ENCODE measurements around the gene LY6G5C.

LY6G5C gene

DNA sequence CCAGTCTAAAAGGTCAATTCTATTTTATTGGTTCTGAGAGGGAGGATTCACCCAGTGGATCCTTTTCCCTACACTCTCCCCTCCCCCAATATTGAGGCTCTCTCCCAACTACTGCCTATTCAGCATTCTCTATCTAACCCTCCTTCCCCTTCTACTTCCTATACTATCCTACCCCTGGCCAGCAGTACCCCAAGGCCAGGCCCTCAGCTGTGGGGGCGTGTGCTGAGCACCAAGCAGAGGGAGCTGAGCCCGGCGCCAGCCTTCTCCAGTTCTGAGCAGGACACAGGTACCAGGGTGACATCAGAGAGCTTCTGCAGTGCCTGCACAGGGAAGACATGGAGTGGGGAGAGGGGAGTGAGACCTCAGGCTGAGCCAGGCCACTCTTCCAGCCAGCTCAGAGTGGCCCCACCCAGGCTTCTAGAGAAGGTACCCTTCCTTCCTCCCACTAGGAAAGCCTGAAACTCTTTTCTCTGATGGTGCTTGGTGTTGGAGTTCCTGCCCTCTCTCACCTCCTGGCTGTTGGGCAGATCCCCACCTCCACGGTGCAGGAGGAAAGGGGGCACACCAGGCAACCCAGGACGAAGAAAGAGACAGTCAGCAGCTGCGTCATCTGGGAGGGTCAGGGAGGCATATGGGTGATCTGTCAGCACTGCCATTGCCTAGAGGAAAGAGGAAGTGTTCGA is 46.3 kb upstream of the LY6G5C start:
- TF ChIP-seq ZNF384 (IDR thresholded peaks at IDR 0.05) (no peak), TARDBP (IDR thresholded peaks at IDR 0.05) (no peak), SUZ12 (IDR thresholded peaks at IDR 0.05) (no peak), CTBP1 (IDR thresholded peaks at IDR 0.05; ENCODE audit: borderline replicate concordance) (no peak), ARNT (IDR thresholded peaks at IDR 0.05) (no peak), L3MBTL2 (conservative IDR thresholded peaks at IDR 0.05) (no peak), FOXK2 (IDR thresholded peaks at IDR 0.05) (no peak)
- POLR2A ChIA-PET: interaction anchor here (1.2 to 4.2 kb wide), 3 partner anchors 12 to 103 kb away, joined by 3 to 40 read pairs (median 4); partner anchors contain the start of gene MSH5
- CTCF ChIA-PET: no interaction called here
- no peak for DNase-seq (ENCODE audit: extremely low spot score)

DNA sequence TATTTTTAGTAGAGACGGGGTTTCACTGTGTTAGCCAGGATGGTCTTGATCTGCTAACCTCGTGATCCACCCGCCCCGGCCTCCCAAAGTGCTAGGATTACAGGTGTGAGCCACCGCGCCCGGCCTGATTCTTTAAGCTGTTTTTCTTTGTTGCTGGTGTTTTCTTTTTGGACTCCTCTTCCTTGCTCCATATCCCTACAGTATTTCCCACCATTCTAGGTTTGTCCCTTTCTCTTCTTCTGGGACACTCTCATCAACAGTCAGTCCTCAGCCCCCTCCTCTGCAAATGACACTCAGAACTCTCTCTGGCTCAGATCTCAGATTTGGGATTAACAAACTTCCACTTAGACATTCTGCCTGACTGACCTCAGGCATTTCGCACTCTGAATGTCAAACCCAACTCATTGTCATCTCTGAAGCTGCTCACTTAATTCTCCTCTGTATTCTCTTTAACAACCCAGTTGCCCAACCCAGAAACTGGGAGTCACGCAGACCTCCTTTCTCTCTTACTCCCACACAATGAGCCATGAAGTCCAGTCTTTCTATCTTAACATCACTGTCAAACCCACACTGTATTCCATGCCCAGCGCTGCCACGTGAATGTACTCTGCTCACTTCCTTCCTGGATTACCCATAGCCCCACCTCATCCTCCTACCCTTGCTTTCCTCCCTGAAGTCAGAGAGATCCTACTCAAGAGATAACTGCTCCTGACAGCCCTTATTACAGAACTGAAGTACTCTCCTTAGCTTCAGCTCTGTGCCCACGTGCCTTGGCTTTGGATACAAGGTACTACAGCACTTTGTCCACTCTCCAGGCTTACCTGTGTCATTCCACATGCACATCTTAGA is 44.9 kb upstream of the LY6G5C start:
- ChIA-PET POLR2A (interaction anchor here (0.8 to 1.5 kb wide), 6 partner anchors 11 to 28 kb away, joined by 3 to 6 read pairs (median 3); partner anchors contain the start of genes ABHD16A, CLIC1 and MSH5), CTCF (no interaction called here)
- TF ChIP-seq CTBP1 (IDR thresholded peaks at IDR 0.05; ENCODE audit: borderline replicate concordance) (no peak), L3MBTL2 (conservative IDR thresholded peaks at IDR 0.05) (no peak), HDGF (IDR thresholded peaks at IDR 0.05; ENCODE audit: borderline replicate concordance) (no peak), ZNF384 (IDR thresholded peaks at IDR 0.05) (no peak), ARNT (IDR thresholded peaks at IDR 0.05) (no peak), PKNOX1 (IDR thresholded peaks at IDR 0.05) (no peak), SP1 (IDR thresholded peaks at IDR 0.05) (no peak), NFRKB (IDR thresholded peaks at IDR 0.05) (no peak), ELF4 (IDR thresholded peaks at IDR 0.05) (no peak), SUZ12 (IDR thresholded peaks at IDR 0.05) (no peak), FOXK2 (IDR thresholded peaks at IDR 0.05) (no peak)
- no peak for DNase-seq (ENCODE audit: extremely low spot score)

DNA sequence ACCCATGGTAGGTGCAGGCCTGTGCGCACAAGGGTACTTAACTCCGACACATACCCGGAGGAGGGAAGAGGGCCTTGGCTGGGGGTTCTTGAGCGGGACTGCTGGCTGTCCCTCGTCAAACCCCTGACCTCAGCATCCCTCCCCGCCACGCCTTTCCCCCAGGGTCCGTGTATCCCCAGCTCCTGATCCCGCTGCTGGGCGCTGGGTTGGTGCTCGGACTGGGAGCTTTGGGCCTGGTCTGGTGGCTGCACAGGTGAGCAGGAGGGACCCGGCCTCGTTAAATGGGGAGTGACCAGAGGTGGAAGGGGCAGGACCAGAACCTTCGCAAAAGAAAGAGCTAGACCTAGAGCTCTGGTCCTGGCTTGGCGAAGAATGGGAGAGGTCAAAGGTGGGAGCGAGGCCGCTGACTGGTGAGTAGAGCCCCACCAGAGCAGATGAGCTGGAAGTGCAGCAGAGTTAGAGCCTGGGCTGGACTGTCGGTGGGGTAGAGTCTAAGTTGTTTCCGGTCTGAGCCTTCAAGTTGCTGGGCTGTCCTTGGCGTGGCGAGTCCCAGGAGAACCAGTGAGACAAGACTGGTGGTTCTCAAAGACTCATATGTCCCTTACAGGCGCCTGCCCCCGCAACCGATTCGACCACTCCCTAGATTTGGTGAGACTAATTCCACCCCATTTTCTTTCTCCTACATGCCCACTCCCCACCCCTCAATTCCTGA is 43.3 kb upstream of the LY6G5C start:
- CTCF ChIA-PET: interaction anchor here (0.5 kb wide), 1 partner anchor 183 kb away, joined by 3 read pairs; no protein-coding TSS in a partner anchor
- no peak for DNase-seq (ENCODE audit: extremely low spot score)
- no peak for TF ChIP-seq HDGF (IDR thresholded peaks at IDR 0.05; ENCODE audit: borderline replicate concordance)
- TF ChIP-seq ELF4 (IDR thresholded peaks at IDR 0.05): no peak
- no peak for TF ChIP-seq FOXK2 (IDR thresholded peaks at IDR 0.05)
- TF ChIP-seq TARDBP (IDR thresholded peaks at IDR 0.05): no peak
- TF ChIP-seq BHLHE40 (IDR thresholded peaks at IDR 0.05; ENCODE audit: borderline replicate concordance): no peak
- TF ChIP-seq FOXM1 (IDR thresholded peaks at IDR 0.05; ENCODE audit: borderline replicate concordance): no peak
- no peak for TF ChIP-seq PKNOX1 (IDR thresholded peaks at IDR 0.05)
- no peak for TF ChIP-seq SP1 (IDR thresholded peaks at IDR 0.05)
- TF ChIP-seq L3MBTL2 (conservative IDR thresholded peaks at IDR 0.05): no peak
- TF ChIP-seq ARNT (IDR thresholded peaks at IDR 0.05): no peak
- no peak for TF ChIP-seq FOXA1 (IDR thresholded peaks at IDR 0.05)
- TF ChIP-seq CTBP1 (IDR thresholded peaks at IDR 0.05; ENCODE audit: borderline replicate concordance): no peak
- no peak for TF ChIP-seq NFRKB (IDR thresholded peaks at IDR 0.05)
- POLR2A ChIA-PET: interaction anchor here (0.7 to 1.5 kb wide), 5 partner anchors 9 to 113 kb away, joined by 3 to 6 read pairs (median 5); partner anchors contain the start of genes ABHD16A and LY6G6D

GRCh38 chr6:31723245-31723979 is 42.5 kb upstream of the LY6G5C start, which contains the start of gene MPIG6B:
Gene MPIG6B, plus strand, starts transcription at chr6:31723373. Its CDS starts 11 bp downstream, at chr6:31723384.
- ChIA-PET POLR2A (interaction anchor here (0.7 to 1.1 kb wide), 2 partner anchors 8 to 10 kb away, joined by 3 read pairs; partner anchors contain the start of gene LY6G6D), CTCF (no interaction called here)
- DNase-seq (ENCODE audit: extremely low spot score): no peak
- no peak for TF ChIP-seq TARDBP (IDR thresholded peaks at IDR 0.05)
- no peak for TF ChIP-seq LEF1 (IDR thresholded peaks at IDR 0.05; ENCODE audit: borderline replicate concordance)
- no peak for TF ChIP-seq NFRKB (IDR thresholded peaks at IDR 0.05)
- TF ChIP-seq HDGF (IDR thresholded peaks at IDR 0.05; ENCODE audit: borderline replicate concordance): no peak

DNA sequence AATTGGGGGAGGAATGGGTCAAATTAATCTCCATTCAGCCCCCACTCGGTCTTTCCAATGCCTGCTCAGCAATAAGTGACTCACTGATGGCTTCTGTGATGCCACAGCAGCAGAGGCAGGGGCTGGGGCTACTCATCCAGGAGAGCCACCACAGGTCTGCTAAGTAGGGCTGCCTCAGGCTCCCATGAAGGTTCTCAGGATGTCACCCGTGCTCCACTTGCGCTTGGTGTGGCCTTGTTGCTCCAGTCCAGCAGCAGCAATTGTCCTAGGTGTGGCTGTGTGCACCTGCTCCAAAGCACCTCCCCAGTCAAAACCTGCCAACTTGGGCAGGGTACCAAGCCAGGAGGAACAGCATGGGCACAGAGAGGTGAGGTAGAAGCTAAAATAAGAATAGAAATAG is 41.3 kb upstream of the LY6G5C start:
- DNase-seq (ENCODE audit: extremely low spot score): no peak
- ChIA-PET CTCF (no interaction called here), POLR2A (interaction anchor here (1.2 kb wide), 1 partner anchor 7 kb away, joined by 3 read pairs; no protein-coding TSS in a partner anchor)
- TF ChIP-seq FOXA1 (IDR thresholded peaks at IDR 0.05) (no peak), TARDBP (IDR thresholded peaks at IDR 0.05) (no peak), FOXK2 (IDR thresholded peaks at IDR 0.05) (no peak), FOXM1 (IDR thresholded peaks at IDR 0.05; ENCODE audit: borderline replicate concordance) (no peak), PKNOX1 (IDR thresholded peaks at IDR 0.05) (no peak), ELF4 (IDR thresholded peaks at IDR 0.05) (no peak), CTBP1 (IDR thresholded peaks at IDR 0.05; ENCODE audit: borderline replicate concordance) (no peak)

Data from HEK293T (cell line).